ENCODE measurements around the gene PLGLB1.
"Not testable (repeated sequence)": the region's sequence is repeated elsewhere in the genome, so short reads cannot be mapped to it uniquely, and the experiment has no call there.

The PLGLB1 gene

GRCh38 chr2:87021744-87022143 lies at the start of gene PLGLB1:
PLGLB1 (minus strand) TSS chr2:87021844; CDS start chr2:87021783, 61 bp downstream.
- H3K4me3 ChIP-seq (ENCODE audit: low read length); H3K9me3 ChIP-seq (ENCODE audit: control insufficient read depth, insufficient read depth, low read length); H3K4me1 ChIP-seq (ENCODE audit: control insufficient read depth, insufficient read depth, low read length); H3K36me3 ChIP-seq (ENCODE audit: control insufficient read depth, insufficient read depth, low read length); DNase-seq (ENCODE audit: low read depth, low spot score); H3K27me3 ChIP-seq (ENCODE audit: control insufficient read depth, insufficient read depth, low read length); H3K27ac ChIP-seq (ENCODE audit: low read length): not testable (repeated sequence)
- WGBS (ENCODE audit: insufficient coverage, insufficient read length), result no CpG with 5 or more reads among the region's 3 CpGs

DNA sequence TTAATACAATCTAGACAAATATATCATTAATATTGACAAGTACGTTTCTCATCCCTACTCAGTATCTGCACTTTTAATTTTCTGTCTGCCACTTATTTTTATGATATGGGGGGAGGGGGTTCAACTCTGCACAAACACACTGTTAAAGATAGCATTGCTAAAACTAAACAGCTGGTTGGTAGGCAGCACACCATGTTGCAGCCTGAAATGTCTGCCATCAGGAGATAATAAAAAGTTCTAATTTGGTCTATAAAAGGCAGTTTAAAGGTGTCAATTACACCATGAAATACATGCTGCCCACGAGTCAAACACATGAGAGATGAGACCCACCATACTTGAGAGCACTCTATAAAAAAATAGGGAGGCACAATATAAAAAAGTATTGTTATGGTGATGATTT lies 42.7 kb upstream of the PLGLB1 start:
- H3K9me3 ChIP-seq (ENCODE audit: control insufficient read depth, insufficient read depth, low read length); H3K27me3 ChIP-seq (ENCODE audit: control insufficient read depth, insufficient read depth, low read length); H3K4me1 ChIP-seq (ENCODE audit: control insufficient read depth, insufficient read depth, low read length); H3K27ac ChIP-seq (ENCODE audit: low read length); DNase-seq (ENCODE audit: low read depth, low spot score); H3K36me3 ChIP-seq (ENCODE audit: control insufficient read depth, insufficient read depth, low read length); H3K4me3 ChIP-seq (ENCODE audit: low read length): not testable (repeated sequence)
- no CpG with 5 or more reads among the region's 2 CpGs for WGBS (ENCODE audit: insufficient coverage, insufficient read length)

GRCh38 chr2:87063431-87063830 lies 41.8 kb upstream of the PLGLB1 start:
- H3K4me3 ChIP-seq (ENCODE audit: low read length); H3K4me1 ChIP-seq (ENCODE audit: control insufficient read depth, insufficient read depth, low read length); DNase-seq (ENCODE audit: low read depth, low spot score); H3K36me3 ChIP-seq (ENCODE audit: control insufficient read depth, insufficient read depth, low read length); H3K9me3 ChIP-seq (ENCODE audit: control insufficient read depth, insufficient read depth, low read length); H3K27ac ChIP-seq (ENCODE audit: low read length); H3K27me3 ChIP-seq (ENCODE audit: control insufficient read depth, insufficient read depth, low read length): not testable (repeated sequence)
- WGBS (ENCODE audit: insufficient coverage, insufficient read length), result no CpG with 5 or more reads among the region's 2 CpGs

DNA sequence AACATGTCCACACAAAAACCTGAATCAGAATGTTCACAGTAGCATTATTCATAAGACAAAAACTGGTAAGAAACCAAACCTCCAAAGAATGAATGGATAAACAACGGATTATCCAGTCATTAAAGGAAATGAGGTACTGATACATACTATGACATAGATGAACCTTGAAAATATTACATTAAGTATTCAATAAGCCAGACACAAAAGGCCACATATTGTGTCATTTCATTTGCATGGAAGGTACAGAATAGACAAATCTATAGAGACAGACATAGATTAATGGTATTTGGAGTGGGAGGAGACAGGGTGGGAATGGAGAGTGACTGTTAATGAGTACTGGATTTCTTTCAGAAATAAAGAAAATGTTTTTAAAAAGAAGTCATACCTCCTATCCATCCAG lies 39.9 kb upstream of the PLGLB1 start:
- not testable (repeated sequence) for H3K4me1 ChIP-seq (ENCODE audit: control insufficient read depth, insufficient read depth, low read length); H3K27ac ChIP-seq (ENCODE audit: low read length); DNase-seq (ENCODE audit: low read depth, low spot score); H3K4me3 ChIP-seq (ENCODE audit: low read length); H3K27me3 ChIP-seq (ENCODE audit: control insufficient read depth, insufficient read depth, low read length); H3K36me3 ChIP-seq (ENCODE audit: control insufficient read depth, insufficient read depth, low read length); H3K9me3 ChIP-seq (ENCODE audit: control insufficient read depth, insufficient read depth, low read length)
- no CpG with 5 or more reads among the region's 1 CpG for WGBS (ENCODE audit: insufficient coverage, insufficient read length)

DNA sequence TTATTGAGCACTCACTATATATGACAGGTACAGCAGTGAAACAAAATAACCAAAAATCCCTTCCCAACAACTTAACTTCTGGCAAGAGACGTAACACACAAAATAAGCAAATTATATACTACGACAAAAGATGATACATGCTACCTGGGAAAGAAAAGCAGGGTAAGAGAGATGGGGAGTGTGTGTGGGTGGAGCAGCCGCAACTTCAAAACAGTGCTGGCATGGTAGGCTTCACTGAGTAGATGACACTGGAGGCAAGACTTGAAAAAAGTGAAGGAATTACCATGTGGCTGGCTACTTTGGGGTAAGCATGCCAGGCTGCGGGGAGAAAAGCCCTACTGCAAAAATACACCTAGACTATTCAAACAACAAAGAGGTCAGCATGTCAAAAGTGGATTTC lies 36.0 kb upstream of the PLGLB1 start:
- H3K27me3 ChIP-seq (ENCODE audit: control insufficient read depth, insufficient read depth, low read length); H3K36me3 ChIP-seq (ENCODE audit: control insufficient read depth, insufficient read depth, low read length); H3K4me3 ChIP-seq (ENCODE audit: low read length); H3K9me3 ChIP-seq (ENCODE audit: control insufficient read depth, insufficient read depth, low read length); H3K4me1 ChIP-seq (ENCODE audit: control insufficient read depth, insufficient read depth, low read length); DNase-seq (ENCODE audit: low read depth, low spot score); H3K27ac ChIP-seq (ENCODE audit: low read length): not testable (repeated sequence)
- WGBS (ENCODE audit: insufficient coverage, insufficient read length), result no CpG with 5 or more reads among the region's 4 CpGs

- not testable (repeated sequence) for H3K4me1 ChIP-seq (ENCODE audit: control insufficient read depth, insufficient read depth, low read length); H3K36me3 ChIP-seq (ENCODE audit: control insufficient read depth, insufficient read depth, low read length); H3K27me3 ChIP-seq (ENCODE audit: control insufficient read depth, insufficient read depth, low read length); DNase-seq (ENCODE audit: low read depth, low spot score); H3K27ac ChIP-seq (ENCODE audit: low read length); H3K9me3 ChIP-seq (ENCODE audit: control insufficient read depth, insufficient read depth, low read length); H3K4me3 ChIP-seq (ENCODE audit: low read length)
Observed at GRCh38 chr2:87056843-87057242, 35.2 kb upstream of the PLGLB1 start.

DNA sequence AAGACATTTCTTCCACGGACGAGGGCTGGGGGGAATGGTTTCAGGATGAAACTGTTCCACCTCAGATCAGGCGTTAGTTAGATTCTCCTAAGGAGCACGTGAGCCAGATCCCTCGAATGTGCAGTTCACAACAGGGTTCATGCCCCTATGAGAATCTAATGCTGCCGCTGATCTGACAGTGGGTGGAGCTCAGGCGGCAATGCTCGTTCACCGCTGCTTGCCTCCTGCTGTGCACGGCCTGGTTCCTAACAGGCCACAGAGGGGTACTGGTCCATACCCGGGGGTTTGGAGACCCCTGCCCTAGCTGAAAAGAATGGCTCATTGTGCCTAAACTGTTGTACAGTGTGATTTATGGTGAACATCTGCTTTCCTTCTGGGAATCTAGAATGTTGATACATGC lies 34.8 kb upstream of the PLGLB1 start:
- no CpG with 5 or more reads among the region's 11 CpGs for WGBS (ENCODE audit: insufficient coverage, insufficient read length)

DNA sequence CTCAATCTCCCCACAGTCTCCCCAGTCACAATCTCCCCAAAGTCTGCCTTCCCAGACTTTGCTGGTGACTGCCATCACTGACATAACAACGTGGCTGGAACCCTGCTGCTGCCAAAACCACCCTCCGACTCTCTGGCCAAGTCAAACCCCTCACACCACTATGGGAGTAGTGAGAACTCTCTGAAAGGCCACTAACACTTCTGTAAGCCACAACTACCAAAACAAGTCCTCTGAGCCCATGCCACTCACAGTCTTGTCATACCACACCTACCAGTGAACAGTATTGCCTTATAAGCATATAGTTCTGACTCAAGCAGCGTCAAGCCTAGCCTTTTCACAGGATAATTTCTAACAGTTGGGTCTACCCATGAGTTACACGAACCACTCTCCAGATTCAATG lies 32.7 kb upstream of the PLGLB1 start:
- not testable (repeated sequence) for H3K36me3 ChIP-seq (ENCODE audit: control insufficient read depth, insufficient read depth, low read length); H3K9me3 ChIP-seq (ENCODE audit: control insufficient read depth, insufficient read depth, low read length); H3K27ac ChIP-seq (ENCODE audit: low read length); DNase-seq (ENCODE audit: low read depth, low spot score); H3K4me3 ChIP-seq (ENCODE audit: low read length); H3K4me1 ChIP-seq (ENCODE audit: control insufficient read depth, insufficient read depth, low read length); H3K27me3 ChIP-seq (ENCODE audit: control insufficient read depth, insufficient read depth, low read length)
- no CpG with 5 or more reads among the region's 4 CpGs for WGBS (ENCODE audit: insufficient coverage, insufficient read length)

More for the DNA sequence above, 34.8 kb upstream of the PLGLB1 start:
- not testable (repeated sequence) for DNase-seq (ENCODE audit: low read depth, low spot score); H3K27ac ChIP-seq (ENCODE audit: low read length); H3K4me1 ChIP-seq (ENCODE audit: control insufficient read depth, insufficient read depth, low read length); H3K36me3 ChIP-seq (ENCODE audit: control insufficient read depth, insufficient read depth, low read length); H3K27me3 ChIP-seq (ENCODE audit: control insufficient read depth, insufficient read depth, low read length); H3K9me3 ChIP-seq (ENCODE audit: control insufficient read depth, insufficient read depth, low read length); H3K4me3 ChIP-seq (ENCODE audit: low read length)

DNA sequence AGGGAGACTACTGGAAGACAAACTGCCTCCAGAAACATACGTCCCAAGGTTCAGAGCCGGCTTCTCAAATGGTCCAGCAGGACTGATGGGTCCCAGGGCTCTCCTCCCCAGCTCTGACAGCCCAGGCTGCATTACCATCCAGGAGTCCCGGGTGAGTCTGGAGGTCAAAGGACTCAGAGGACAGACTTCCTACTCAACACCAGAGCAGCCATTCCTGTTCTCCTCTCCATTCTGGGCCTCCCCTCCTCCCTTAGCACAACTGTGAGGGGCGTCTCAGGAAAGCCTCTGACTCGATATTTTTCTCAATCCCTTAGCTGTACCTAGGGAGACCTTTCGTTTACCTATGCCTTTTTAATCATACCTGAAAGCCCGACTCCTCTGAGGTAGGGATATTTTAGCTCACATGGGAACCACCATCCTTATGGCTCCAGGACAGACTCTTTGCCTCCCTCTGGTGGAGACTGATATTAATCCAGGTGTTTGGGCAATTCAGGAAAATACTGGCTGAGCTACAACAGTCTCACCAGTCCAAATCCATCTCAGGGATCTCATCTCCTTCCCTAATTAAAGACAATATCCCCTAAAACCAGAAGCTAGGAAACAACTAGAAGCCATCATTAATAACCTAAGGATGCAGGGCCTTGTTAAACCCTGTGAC lies 19.8 kb upstream of the PLGLB1 start:
- not testable (repeated sequence) for H3K4me3 ChIP-seq (ENCODE audit: low read length); H3K27ac ChIP-seq (ENCODE audit: low read length); H3K4me1 ChIP-seq (ENCODE audit: control insufficient read depth, insufficient read depth, low read length); H3K9me3 ChIP-seq (ENCODE audit: control insufficient read depth, insufficient read depth, low read length); H3K27me3 ChIP-seq (ENCODE audit: control insufficient read depth, insufficient read depth, low read length); H3K36me3 ChIP-seq (ENCODE audit: control insufficient read depth, insufficient read depth, low read length); DNase-seq (ENCODE audit: low read depth, low spot score)
- no CpG with 5 or more reads among the region's 7 CpGs for WGBS (ENCODE audit: insufficient coverage, insufficient read length)

DNA sequence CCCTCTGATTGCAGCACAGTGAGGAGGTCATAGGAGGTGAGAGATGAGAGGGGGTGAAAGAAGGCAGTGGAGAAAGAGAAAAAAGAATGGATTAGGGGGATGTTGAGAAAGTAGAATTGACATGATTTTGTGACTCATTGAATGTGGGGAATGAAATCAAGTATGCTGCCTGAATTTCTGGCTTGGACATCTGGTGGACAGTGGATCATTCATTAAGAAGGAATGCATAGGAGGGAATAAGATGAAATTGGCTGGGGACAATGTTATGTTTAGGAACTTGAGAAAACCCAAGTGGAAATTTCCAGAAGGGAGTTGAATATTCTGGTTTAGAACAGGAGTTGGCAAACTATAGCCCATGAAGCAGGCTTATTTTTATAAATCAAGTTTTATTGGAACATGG lies 7.0 kb upstream of the PLGLB1 start:
- H3K27ac ChIP-seq (ENCODE audit: low read length); H3K27me3 ChIP-seq (ENCODE audit: control insufficient read depth, insufficient read depth, low read length); H3K36me3 ChIP-seq (ENCODE audit: control insufficient read depth, insufficient read depth, low read length); H3K4me3 ChIP-seq (ENCODE audit: low read length); DNase-seq (ENCODE audit: low read depth, low spot score); H3K4me1 ChIP-seq (ENCODE audit: control insufficient read depth, insufficient read depth, low read length); H3K9me3 ChIP-seq (ENCODE audit: control insufficient read depth, insufficient read depth, low read length): not testable (repeated sequence)

GRCh38 chr2:87026816-87027215 lies 5.2 kb upstream of the PLGLB1 start:
- not testable (repeated sequence) for H3K27me3 ChIP-seq (ENCODE audit: control insufficient read depth, insufficient read depth, low read length); DNase-seq (ENCODE audit: low read depth, low spot score)
- WGBS (ENCODE audit: insufficient coverage, insufficient read length), result no CpG with 5 or more reads among the region's 1 CpG

More at GRCh38 chr2:87026816-87027215, 5.2 kb upstream of the PLGLB1 start:
- not testable (repeated sequence) for H3K4me1 ChIP-seq (ENCODE audit: control insufficient read depth, insufficient read depth, low read length); H3K9me3 ChIP-seq (ENCODE audit: control insufficient read depth, insufficient read depth, low read length); H3K27ac ChIP-seq (ENCODE audit: low read length); H3K36me3 ChIP-seq (ENCODE audit: control insufficient read depth, insufficient read depth, low read length); H3K4me3 ChIP-seq (ENCODE audit: low read length)

All from iPS DF 6.9 (cell line).